NCI-H345 treated with DMSO at 0.1 percent for 48 hours (cell line): ENCODE measurements around the gene STXBP1.

Source experiments
- DNase-seq: peaks from one replicate; lab custom pipeline; 2025; ENCODE audit not compliant: unreplicated experiment; lab: John Stamatoyannopoulos, UW

The STXBP1 gene

DNA sequence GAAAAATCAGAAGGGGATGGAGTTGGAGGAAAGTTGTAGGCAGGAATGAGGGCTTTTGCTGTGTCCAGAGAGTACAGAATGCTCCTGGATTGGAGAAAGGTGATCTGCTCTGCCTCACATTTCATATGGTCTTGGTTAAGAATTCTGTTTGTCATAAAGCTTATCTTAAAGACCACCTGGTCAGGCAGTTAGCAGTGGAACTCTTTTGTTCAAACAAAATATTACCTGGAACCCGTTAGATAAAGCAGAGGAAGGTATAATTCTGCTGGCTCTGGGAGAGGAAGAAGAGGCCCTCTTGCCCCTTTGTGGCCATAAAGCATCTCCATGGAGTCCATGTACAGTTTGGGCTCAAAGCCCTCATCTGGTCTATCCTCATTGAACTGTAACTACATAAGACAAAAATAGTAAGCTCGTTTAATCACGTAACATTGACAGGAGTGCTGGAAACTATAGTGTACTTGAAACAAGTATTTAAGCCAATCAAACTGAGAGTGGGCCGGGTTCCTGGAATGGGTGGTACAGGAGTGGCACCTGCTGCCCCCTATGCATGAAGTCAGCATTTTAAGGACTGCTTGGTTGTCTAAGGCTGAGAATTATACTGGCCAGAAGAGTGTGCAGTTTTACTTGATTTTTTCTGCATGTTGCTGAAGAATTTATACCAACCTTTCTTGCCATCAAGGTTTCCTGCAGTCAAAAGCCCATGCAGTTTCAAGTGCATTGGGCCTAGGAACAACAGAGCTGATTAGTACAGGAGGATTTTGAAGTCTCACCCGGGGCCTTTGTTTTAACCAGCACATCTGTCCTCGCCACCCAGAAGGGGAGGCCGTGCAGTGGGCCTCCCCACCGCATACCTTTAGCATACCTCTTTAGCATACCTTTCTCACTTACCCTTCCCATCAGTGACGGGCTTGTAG is 39.9 kb downstream of the STXBP1 start:
- DNase-seq = no peak

DNA sequence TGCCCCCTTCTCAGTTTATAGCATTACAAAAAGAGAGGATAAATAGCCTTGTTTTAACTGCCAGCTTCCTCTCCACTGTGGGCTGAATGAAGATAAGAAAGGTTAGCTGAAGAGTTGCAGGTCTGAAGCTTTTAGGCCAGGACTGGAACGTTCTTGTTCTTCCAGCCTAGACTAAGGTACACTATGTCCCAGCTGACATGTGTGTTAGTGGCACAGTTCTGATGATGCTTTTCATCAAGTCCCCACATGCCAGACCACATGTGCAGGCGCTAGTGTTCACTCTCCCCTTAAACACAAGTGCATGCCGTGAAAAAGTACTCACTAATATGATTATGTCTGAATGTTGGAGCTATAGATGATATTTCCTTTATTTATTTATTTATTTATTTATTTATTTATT is 40.7 kb downstream of the STXBP1 start:
- DNase-seq = no peak

DNA sequence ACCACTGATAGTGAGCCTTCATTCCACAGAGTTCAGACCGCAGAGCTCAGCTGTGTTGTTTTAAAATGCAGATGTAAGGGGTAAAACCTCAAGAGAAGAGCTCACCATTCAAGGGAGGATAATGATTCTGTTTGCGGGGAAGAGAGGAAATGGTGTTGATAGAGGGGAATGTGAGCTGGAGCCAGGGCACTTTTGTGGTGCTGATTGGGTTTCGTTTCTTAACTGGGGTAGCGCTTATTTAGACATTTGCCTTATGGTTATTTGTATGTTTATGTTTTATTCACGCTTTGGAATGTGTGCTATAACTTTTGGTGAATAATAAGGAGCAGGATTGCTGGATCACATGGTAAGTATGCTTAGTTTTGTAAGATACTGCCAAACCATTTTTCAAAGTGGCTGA is 42.5 kb downstream of the STXBP1 start:
- DNase-seq = no peak

DNA sequence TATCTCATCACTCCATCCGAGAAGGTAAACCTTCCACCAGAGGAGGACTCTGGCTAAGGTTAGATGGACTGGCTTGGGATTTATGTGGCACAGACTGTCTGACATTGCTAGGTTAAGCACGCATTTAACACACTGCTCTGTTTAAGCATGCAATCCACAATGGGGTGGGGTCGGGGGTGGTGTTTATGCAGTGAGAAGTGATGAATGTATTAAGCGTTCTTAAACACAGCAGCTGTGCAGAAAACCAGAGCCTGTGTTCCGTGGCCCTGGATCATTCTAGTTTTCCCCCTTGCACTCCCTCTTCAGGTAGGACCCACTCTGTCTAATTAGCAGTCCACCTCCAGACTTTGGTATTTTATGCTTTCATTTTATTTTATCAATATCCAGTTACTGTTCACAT is 46.4 kb downstream of the STXBP1 start:
- no peak for DNase-seq

DNA sequence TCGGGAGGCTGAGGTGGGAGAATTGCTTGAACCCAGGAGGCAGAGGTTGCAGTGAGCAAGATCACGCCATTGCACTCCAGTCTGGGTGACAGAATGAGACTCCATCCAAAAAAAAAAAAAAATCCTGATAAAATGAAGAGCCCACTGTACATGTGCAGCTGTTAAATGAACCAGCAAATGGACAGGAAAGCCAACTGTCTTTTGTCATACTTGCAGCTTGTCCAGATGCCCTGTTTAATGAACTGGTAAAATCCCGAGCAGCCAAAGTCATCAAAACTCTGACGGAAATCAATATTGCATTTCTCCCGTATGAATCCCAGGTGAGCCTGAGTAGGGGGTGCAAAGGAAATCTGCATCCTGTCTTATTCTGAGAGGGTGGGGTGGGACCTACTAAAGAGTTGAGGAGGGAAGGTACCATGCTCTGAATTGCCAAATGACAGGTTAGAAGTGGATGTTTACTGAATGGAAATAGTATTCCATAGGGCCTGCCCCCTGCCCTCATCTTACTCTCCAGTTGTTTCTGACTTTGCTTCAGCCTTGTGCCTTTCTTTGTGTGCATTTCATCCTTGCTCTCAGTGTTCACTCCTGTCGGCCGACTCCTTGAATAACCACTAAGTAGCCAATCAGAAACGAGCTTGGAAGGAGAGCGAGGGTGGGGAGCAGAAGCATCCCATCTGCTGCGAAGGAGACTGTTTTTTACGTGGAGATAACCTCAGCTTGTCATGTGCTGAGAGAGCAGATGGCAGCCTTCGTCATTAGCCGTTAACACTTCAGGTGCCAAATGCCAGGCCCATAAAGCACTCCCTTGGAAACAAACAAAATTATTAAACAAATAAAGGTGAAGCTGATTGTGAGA is 49.0 kb downstream of the STXBP1 start:
- no peak for DNase-seq

DNA sequence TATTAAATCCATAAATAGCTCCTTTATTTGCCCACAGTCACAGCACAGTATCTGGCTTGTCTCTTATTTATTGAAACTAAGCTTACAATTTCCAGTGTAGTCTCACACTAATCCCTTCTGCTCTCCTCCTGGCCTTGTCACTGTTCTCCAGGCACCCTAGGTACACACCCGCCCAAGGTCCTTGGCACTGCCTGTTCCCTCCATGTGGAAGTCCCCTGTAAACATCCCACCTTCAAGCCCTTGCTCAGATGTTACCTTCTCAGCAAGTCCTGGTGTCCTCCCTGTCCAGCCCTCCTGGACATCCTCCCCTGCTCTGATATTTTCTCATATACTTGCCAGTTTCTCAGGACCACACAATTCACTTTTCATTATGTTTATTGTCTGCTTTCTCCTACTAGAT is 50.5 kb downstream of the STXBP1 start:
- no peak for DNase-seq

DNA sequence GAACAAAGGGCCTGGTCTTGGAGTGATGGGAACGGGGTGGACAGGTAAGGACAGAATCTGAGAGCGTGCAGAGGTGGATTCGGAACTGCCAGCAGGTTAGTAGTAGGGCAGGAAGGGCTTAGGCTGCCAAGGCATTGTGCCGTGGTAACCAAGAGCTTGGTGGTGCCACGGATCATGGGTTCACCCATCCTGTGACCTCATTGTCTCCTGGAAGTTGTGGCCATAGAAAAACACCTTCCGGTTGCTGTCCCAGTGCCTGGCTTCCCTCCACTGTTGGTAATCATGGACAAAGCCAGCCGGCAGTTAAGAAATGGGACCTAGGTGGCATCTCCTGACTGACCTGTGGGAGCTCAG is 52.2 kb downstream of the STXBP1 start:
- DNase-seq = no peak

DNA sequence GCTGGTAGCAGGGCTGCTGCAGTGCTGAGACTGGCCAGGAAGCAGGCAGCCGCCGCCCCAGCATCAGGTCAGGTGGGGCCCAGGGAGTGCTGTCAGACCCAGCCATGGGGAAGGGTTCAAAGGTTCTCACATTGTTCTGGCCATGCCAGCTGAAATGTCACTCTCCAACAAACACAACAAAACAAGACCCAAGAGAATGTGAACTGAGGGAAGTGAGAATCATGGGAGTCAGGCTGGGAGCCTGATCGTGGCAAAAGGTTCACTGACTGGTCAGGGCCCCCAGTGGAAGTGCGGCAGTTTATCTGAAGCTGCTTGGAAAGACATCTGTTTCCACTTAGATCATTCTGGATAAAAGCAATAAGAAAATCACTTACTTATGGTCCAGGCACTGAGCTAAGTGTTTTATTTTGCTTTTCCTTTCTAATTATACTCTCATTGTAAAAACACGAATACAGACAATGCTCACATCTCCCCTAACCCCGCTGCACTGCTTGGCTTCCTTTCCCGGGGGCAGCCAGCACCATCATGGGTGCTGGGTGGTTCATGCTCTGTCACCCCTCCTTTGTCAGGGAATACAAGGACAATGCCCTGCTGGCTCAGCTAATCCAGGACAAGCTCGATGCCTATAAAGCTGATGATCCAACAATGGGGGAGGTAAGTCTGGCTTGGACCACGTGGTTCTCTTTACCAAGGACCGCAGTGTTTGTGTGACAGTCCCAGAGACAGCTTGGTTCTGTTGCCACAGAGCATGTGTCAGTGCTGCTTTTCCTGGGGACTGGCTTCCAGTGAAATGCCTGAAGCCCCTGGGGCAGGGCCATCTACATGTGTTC is 52.8 kb downstream of the STXBP1 start:
- DNase-seq = no peak

DNA sequence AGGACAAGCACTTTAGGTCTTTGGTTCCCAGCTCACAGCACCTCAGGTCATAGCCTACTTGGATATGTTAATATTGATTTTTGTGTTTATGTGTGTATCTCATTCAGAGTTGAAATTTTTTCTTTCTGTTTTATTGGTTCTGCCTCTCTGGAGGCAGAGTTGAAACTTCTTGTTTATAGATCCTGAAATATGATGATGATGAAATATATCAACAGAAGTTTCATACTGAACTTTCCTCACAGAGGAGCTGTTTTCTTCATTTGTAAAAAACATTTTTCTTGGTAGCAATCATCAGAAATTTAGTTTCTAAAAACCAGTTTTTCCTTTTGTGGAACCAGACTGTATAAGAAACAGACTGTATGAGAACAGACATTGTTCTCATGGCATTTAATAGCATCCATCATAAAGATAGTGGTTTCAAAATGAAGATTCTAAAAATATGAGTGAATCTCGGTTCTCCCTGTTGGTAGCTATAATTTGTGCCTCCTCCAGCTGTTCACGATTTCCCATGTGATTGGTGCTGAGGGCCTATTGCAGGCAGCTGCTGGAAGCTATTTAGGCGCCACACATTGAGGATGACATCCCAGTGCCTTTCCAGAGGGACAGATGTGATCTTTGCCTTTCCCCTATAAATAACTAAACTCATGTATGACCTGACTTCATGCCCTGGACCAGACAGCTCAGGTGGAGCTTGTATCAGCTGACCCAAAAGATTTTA is 55.2 kb downstream of the STXBP1 start:
- DNase-seq = no peak

DNA sequence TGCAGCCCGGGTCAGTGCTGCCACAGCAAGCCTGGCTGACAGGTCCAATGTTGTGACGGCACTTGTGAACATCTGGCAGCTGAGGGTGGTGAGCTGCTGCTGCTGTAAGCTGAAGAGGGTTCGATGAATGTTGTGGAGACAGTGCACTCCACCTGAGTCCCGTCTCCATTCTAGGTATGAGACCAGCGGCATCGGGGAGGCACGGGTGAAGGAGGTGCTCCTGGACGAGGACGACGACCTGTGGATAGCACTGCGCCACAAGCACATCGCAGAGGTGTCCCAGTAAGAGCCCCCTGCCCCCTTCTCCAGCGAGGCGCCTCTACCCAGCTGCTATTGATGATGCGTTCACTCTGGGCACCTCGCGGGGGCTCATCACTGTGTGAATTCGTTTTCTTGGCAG is 55.8 kb downstream of the STXBP1 start:
- no peak for DNase-seq

DNA sequence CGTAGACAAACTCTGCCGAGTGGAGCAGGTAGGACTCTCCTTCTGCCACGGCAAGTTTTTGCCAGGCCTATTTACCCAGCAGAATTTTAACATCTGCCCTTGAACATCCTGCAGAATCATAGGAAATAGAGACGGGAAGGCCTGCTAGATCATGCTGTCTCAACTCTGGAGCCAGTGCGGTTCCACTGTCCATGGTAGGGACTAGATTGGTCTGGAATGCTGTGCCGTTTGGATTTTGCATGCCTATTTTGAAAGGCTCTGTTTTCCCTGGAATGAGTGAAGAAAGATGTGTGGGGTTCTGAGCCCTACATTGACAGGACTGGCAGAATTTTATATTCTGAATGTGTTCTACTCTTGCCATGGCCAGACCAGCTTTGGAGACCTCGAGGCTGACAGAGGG is 61.2 kb downstream of the STXBP1 start:
- no peak for DNase-seq

DNA sequence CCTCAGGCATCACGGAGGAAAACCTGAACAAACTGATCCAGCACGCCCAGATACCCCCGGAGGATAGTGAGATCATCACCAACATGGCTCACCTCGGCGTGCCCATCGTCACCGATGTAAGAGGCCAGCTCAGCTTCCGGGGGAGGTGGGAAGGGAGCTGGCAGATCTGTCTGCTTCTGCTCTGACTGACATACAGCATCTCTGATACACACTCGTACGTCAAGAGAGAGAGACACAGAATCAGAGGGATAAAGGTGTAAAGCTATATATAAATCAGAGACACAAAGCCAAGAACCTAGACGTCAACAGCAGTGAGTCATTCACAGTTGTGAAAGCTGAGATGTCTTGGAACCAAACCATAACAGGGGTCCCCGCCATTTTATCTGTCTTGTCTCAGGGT is 64.6 kb downstream of the STXBP1 start:
- no peak for DNase-seq

DNA sequence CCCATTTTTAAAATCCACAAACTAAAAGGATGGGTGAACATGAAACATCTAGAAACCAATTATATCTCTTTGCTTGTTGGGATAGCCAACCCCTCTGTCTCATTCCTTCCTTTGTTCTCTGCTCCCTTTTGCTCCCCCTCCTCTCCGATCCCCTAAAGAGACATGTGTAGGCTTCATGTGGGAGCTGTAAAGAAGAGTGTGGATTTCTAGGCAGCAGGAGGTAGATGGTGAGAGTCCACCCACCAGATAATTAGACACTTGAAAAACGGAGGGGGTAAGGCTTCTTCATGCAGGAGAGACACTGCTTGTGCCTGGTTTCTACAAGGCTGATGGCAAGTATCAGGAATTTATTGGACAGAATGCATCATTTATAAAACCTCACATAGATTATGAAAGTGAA is 67.4 kb downstream of the STXBP1 start:
- no peak for DNase-seq

DNA sequence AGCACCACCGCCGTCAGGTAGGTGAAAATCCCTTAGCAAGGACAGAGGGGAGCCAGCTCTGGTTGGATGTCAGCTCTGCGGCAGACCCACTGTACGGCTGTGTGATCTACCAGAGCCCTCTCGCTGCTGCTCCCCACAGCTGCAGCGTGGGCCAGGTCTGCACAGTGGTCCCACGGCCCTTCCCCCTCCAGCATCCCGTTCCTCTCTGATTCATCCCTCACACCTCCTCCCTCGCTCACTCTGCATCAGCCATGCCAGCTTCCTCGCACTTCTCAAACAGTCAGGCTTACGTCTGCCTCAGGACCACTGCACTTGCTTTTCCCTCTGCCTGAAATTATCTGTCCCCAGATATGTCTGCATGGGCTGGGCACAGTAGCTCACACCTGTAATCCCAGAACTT is 68.1 kb downstream of the STXBP1 start:
- DNase-seq = no peak

DNA sequence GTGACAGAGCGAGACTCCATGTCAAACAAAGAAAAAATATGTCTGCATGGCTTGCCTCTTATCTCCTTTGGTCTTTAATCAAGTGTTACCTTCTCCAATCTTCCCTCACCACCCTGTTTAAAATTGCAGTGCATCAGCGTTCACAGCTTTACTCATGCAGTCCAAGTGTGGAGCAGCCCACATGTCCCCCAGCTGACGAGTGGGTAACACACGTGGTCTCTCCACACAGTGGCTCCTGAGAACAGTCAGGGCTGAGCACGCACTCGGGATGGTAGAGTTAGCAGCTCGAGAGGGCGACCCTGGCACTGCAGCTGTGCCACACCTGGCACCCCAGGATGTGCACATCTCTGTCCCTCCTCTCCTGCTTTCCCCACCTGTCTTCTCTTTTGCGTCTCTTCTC is 68.8 kb downstream of the STXBP1 start:
- DNase-seq = no peak

DNA sequence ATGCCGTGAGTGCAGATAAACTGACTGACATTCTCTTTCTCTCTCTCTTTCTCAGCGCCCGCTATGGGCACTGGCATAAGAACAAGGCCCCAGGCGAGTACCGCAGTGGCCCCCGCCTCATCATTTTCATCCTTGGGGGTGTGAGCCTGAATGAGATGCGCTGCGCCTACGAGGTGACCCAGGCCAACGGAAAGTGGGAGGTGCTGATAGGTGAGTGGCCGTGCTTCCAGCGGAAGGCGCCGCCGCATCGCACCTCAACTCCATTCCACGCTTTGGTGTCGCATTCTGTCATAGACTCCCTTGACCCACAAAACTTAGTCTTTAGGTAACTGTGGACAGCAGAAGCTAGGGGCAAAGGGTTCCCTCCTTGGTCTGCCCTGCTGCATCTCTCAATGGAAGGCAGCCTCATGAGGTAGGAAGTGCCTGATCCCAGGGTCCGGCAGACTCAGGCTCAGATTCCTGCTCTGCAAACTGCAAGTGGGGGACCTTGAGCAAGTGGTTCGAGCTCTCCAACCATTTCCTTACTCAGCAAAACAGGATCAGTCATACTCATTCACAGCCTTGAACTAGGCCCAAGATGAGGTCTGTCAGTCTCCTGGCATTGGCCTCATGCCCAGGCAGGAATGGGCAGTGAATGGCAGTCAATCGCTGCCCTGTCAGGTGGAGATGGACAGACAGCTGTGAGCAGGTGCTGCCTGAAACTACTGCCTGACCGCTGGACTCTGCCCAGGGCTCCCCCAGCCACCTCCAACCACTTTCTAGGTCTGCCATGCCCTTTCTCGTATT is 70.5 kb downstream of the STXBP1 start:
- no peak for DNase-seq

DNA sequence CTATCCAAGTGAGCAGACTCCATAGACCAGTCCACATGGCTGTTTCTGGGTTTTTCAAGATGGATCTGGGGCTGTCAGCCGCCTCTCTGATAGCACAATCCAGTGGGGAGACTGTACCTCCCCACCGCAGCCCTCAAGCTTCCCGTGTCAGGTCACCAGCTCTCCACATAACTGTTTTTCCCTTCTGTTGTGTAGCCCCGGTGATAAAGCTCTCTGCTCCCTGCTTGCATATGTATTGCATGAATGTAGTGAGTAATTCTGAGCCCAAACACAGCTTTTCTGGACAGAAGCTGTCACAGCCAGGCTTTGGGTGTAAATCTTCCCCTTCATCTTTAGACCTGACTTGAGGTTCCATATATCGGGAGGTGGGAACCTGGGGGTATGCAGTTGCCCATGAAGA is 71.6 kb downstream of the STXBP1 start:
- no peak for DNase-seq

DNA sequence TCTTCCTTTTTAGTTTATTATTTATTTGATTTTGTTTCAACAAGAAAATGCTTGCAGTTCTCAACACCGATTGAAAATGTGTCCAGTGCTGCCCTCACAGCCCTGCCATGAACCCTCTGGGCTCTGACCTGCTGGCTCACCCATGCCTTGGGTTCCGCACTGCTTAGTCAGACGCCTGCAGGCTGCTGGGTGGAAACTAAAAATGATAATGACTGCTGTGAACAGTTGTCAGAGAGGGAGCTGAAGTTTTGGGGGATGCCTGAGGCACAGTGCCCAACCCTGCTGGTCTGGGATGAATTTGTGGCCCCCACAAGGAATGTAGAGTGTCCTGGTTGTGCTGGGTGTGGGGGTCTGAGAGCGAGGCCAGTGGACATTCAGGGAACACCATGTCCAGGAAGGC is 72.5 kb downstream of the STXBP1 start:
- no peak for DNase-seq

DNA sequence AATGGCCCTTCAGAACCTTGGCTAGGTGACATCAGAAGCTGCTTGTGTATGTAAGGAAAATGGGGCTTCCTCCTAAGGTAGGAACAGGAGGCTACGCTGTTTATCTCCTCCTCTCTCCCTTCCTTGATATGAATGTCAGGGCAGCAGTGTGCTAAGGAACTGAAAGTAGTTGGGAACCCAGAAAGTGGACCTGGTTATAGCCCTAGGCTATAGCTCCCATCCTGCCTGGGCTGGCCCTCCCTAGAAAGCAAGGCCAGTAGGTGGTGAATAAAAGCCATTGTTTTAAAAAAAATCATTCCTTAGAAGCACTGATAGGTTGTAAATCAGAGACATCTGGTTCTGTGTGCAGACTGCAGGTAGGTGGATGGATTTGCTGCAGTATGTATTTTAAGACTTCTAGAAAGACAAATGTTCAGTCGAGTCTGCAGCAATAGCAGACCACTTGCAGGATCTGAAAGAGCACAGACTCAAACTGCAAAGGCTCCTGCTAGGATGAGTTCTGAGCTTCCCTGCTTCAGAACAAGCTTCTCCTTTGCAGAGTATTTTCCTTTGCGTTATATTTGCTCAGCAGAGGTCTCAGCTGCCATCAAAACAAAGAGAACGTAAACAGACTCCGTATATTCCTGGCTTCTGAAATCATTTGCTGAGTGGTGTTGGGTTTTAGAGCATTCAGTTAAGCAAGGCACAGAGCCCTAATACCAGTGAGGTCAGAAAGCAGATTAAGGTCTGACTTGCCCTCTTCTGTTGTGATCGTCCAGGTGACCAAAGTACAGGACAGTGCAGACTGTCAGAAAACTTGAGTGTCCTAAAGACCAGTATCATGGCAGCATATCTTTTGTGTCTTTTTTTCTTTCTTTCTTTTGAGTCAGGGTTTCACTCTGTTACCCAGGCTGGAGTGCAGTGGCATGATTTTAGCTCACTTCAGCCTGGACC is 74.7 kb downstream of the STXBP1 start:
- no peak for DNase-seq
